ENCODE results near the gene UBE2U.

DNA sequence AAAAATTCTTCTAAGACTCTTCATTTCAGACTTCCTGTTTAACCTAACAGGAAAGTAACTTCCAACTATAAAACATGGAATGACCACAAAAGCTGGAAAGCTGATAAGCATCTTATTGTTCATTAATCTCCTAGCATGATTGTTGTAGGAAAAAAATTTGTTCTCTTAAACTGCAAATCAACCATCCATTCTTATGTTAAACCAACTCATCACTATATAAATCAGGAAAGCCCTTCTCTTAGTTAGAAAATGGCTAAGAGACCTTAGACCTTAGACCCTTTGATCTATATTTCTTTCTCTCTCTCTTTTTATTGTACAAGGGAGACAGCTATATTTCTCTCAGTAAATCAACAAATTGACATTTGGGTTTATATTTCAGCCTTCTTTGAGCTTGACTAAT is 101.4 kb downstream of the UBE2U start:
- TF ChIP-seq TP53 (CRISPR knock-in tag; IDR thresholded peaks at IDR 0.05): no peak
- TF ChIP-seq, protein P1, sequence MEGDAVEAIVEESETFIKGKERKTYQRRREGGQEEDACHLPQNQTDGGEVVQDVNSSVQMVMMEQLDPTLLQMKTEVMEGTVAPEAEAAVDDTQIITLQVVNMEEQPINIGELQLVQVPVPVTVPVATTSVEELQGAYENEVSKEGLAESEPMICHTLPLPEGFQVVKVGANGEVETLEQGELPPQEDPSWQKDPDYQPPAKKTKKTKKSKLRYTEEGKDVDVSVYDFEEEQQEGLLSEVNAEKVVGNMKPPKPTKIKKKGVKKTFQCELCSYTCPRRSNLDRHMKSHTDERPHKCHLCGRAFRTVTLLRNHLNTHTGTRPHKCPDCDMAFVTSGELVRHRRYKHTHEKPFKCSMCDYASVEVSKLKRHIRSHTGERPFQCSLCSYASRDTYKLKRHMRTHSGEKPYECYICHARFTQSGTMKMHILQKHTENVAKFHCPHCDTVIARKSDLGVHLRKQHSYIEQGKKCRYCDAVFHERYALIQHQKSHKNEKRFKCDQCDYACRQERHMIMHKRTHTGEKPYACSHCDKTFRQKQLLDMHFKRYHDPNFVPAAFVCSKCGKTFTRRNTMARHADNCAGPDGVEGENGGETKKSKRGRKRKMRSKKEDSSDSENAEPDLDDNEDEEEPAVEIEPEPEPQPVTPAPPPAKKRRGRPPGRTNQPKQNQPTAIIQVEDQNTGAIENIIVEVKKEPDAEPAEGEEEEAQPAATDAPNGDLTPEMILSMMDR (IDR thresholded peaks at IDR 0.05): no peak
- TF ChIP-seq NFYB (CRISPR knock-in tag; conservative IDR thresholded peaks at IDR 0.05; ENCODE audit: low read depth): no peak
- TF ChIP-seq HMGXB4 (CRISPR knock-in tag; IDR thresholded peaks at IDR 0.05): no peak
- TF ChIP-seq CREB1 (CRISPR knock-in tag; IDR thresholded peaks at IDR 0.05): no peak
- no peak for TF ChIP-seq NFE2L1 (CRISPR knock-in tag; IDR thresholded peaks at IDR 0.05)
- no peak for TF ChIP-seq ARID4B (CRISPR knock-in tag; IDR thresholded peaks at IDR 0.05; ENCODE audit: borderline replicate concordance)
- TF ChIP-seq, protein P2, sequence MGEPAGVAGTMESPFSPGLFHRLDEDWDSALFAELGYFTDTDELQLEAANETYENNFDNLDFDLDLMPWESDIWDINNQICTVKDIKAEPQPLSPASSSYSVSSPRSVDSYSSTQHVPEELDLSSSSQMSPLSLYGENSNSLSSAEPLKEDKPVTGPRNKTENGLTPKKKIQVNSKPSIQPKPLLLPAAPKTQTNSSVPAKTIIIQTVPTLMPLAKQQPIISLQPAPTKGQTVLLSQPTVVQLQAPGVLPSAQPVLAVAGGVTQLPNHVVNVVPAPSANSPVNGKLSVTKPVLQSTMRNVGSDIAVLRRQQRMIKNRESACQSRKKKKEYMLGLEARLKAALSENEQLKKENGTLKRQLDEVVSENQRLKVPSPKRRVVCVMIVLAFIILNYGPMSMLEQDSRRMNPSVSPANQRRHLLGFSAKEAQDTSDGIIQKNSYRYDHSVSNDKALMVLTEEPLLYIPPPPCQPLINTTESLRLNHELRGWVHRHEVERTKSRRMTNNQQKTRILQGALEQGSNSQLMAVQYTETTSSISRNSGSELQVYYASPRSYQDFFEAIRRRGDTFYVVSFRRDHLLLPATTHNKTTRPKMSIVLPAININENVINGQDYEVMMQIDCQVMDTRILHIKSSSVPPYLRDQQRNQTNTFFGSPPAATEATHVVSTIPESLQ (CRISPR knock-in tag; IDR thresholded peaks at IDR 0.05): no peak
- no peak for TF ChIP-seq NR2C2 (CRISPR knock-in tag; IDR thresholded peaks at IDR 0.05)
- no peak for TF ChIP-seq FOXK1 (CRISPR knock-in tag; IDR thresholded peaks at IDR 0.05)
